SK-N-MC (cell line): ENCODE data around the gene CYBB.
A peak's percentile ranks its signal among the peaks of the same experiment; 100 is the strongest.

Experiments
- DNase-seq: peaks from one replicate; pipeline ENCODE4 v3.0.0-alpha.2; 2011; ENCODE audit warnings: low read depth, low spot score
- H3K27ac ChIP-seq: fragments of 200-600 bp; sonication (generic); 2 replicates; pipeline ENCODE4 v1.5.1; 2016; ENCODE audit warnings: mixed run types
- H3K36me3 ChIP-seq: fragments of 200-600 bp; sonication (generic); 2 replicates; pipeline ENCODE4 v1.6.1; 2017; ENCODE audit warnings: antibody characterized with exemption, low read length, mixed read lengths; ENCODE audit not compliant: insufficient read depth
- H3K4me3 ChIP-seq: fragments of 200-600 bp; sonication (generic); 2 replicates; pipeline ENCODE4 v1.5.1; 2016
- H3K9ac ChIP-seq: fragments of 200-600 bp; sonication (generic); 2 replicates; pipeline ENCODE4 v1.8.0; 2017; ENCODE audit warnings: mixed run types, mixed read lengths; ENCODE audit not compliant: insufficient read length
- H3K9me3 ChIP-seq: fragments of 200-600 bp; sonication (generic); 2 replicates; pipeline ENCODE4 v1.6.1; 2017; ENCODE audit warnings: low read depth, mild to moderate bottlenecking, antibody characterized with exemption, low read length, moderate library complexity, mixed read lengths
- EZH2 ChIP-seq: fragments of 200-600 bp; sonication (generic); IDR thresholded peaks from one replicate; pipeline ENCODE4 v1.6.1; 2017; ENCODE audit warnings: antibody characterized with exemption
- FOXP2 ChIP-seq: optimal IDR thresholded peaks from 2 replicates; pipeline ENCODE3; 2011; ENCODE audit warnings: mild to moderate bottlenecking, moderate library complexity; ENCODE audit not compliant: insufficient read depth; ENCODE audit errors: extremely low read length, control extremely low read depth
- POLR2AphosphoS5 ChIP-seq: IDR thresholded peaks from 2 replicates; pipeline ENCODE4 v1.6.1; 2012; ENCODE audit warnings: mild to moderate bottlenecking, low read depth, low read length, borderline replicate concordance

The CYBB gene

DNA sequence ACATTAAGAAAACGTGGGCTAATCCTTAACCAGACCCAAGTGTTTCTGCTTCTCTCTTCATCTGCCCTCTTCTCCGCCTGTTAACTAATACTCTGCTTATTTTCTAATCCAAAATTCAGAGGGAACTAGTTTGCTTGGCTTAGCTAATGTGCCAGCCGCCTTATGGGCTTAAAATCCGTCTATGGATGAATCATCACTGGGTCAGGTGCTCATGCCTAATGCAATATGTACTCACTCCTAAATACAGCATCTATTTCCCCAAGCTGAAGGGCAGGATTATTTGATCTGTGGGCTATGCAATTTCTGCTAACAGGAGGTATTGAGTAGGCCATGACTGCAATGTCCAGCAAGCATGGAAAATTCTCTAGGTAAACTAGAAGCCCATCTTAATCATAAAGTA lies 55.1 kb downstream of the CYBB start:
- no peaks in the 10 kb centered on the region for H3K9me3 ChIP-seq
- H3K4me3 ChIP-seq = no peak overlapping the region
- H3K36me3 ChIP-seq = no peaks in the 10 kb centered on the region
- no peak overlapping the region for H3K9ac ChIP-seq
- no peak for DNase-seq
- no peak overlapping the region for H3K27ac ChIP-seq
- TF ChIP-seq POLR2AphosphoS5 = no peak
- TF ChIP-seq FOXP2 = no peak
- TF ChIP-seq EZH2 = no peak

DNA sequence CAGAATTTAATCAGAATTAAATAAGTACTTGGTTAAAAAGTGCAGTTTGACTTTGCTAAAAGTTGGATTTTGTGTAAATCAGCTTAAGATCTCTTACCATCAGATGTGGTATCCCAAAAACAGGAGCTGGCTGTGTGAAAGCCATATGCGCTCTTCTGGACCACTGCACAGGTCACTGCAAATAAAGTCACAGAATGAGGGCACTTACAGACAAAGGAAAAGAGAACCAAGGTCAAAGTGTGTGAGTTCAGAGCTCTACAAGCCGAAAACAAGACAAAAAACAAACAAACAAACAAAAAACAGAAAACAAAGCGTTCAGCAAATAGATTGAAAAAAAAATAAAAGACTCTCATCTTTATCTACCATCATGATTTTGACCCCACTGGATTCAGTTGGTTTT lies 61.1 kb downstream of the CYBB start:
- Histone ChIP-seq H3K27ac (no peak overlapping the region), H3K36me3 (no peaks in the 10 kb centered on the region), H3K9me3 (no peaks in the 10 kb centered on the region), H3K4me3 (no peak overlapping the region), H3K9ac (no peak overlapping the region)
- no peak for TF ChIP-seq EZH2
- no peak for TF ChIP-seq POLR2AphosphoS5
- no peak for TF ChIP-seq FOXP2
- no peak for DNase-seq

DNA sequence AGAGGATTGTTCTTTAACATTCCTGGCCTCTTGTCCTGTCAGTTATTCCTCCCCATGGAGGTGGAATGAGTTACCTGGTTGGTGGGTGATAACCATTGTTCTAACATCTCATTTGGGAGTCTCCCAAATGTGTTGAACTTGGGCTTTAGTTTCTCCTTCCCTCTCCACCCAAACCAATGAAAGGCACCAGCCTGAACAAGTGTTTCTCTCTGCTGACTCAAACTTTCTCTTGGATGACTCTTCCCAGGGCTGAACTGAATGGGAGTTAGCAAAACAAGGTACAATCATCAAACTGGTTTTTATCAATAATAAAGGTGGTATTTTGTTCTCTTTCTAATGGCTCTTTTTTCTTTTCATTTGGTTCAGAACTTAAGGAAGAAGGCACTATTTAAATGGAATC lies 64.8 kb downstream of the CYBB start:
- Histone ChIP-seq H3K4me3 (no peak overlapping the region), H3K9ac (no peak overlapping the region), H3K9me3 (no peaks in the 10 kb centered on the region), H3K27ac (no peak overlapping the region), H3K36me3 (no peaks in the 10 kb centered on the region)
- TF ChIP-seq FOXP2 (no peak), POLR2AphosphoS5 (no peak), EZH2 (no peak)
- no peak for DNase-seq

DNA sequence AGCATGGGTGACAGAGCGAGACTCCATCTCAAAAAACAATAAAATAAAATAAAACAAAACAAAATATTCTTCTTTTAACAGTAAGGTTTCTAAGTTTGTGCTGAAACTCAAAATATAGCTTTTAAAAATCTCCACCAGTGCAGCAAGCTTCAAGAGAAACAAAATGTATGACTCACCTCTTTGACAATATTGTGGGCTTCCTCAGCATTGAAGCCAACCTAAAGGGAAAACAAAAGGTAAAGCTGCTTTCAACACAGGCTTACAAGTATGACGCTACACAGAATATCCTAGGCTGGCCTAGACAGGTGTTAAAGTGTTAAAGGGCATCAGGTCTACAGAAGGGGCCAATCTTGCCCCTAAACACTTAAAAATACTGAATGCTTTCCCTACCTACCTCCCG lies 66.3 kb downstream of the CYBB start:
- DNase-seq = no peak
- H3K4me3 ChIP-seq = no peak overlapping the region
- no peak overlapping the region for H3K27ac ChIP-seq
- H3K36me3 ChIP-seq = no peaks in the 10 kb centered on the region
- no peaks in the 10 kb centered on the region for H3K9me3 ChIP-seq
- no peak overlapping the region for H3K9ac ChIP-seq
- TF ChIP-seq POLR2AphosphoS5 (no peak), EZH2 (no peak), FOXP2 (no peak)

DNA sequence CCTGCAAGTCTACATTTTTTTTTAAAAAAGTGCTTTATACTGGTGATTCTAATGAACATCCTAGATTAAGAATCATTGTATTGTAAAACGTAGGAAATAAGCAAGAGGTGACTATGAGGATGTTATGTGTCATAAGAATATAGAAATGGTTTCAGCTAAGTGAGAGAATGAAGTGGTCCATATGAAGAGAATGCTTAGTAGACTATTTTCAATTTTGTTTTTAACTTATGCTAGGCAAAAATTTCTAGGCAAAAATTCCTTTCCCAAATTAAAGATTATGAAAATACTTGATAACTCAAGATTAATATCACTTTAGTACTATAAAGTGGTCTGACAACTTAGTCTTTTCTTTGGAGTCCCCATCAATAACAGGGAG lies 66.7 kb downstream of the CYBB start:
- H3K27ac ChIP-seq = no peak overlapping the region
- H3K4me3 ChIP-seq = no peak overlapping the region; the same call in 1 of the 2 replicates
- no peak for TF ChIP-seq EZH2
- no peak for TF ChIP-seq POLR2AphosphoS5
- TF ChIP-seq FOXP2 = no peak
- H3K9ac ChIP-seq = no peak overlapping the region
- no peaks in the 10 kb centered on the region for H3K9me3 ChIP-seq
- no peak for DNase-seq
- no peaks in the 10 kb centered on the region for H3K36me3 ChIP-seq

DNA sequence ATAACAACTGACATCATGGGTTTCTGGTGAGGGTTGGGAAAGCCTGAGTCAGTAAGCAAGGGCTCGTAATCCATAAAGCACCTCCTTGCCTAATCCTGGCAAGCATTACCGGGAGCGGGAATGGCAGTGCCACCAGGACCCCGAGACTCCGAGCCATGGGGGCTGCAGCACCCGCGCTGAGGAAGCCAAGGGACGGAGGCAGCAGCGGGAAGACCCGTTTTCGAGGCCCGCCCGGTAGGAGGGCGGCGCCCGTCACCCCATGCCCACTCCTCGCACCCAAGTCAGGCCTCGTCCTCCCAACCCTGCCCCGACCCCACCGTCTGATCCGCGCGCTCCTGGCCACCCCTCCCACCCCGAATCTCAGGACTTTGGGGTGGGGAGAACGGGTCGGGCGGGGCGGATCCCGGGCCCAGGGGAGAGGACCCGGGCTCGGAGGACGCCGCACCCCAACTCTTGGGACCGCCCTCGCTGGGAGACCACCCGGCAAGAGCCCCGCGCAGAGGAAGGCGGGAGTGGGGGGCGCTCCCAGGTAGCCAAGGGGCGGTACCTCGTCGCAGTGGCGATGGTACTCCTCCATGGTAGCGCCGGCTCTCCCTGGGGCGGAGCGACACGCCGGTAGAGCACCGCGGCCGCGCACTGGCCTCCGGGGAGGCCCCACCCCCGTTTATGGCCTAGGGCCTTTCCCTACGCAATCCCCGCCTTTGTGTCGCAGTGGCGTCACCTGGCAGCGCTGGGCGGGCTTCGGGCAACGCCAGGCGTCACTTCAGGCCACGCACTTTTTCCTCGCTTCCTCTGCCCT lies 67.3 kb downstream of the CYBB start, which contains the start of gene DYNLT3:
Gene DYNLT3 (minus strand): TSS at position 638 of the 799 bp plus-strand sequence. CDS start 61 bp downstream, at position 577.
- TF ChIP-seq EZH2 (no peak), FOXP2 (no peak), POLR2AphosphoS5 (peak; percentile 59; the same call in 1 of the 2 replicates)
- Histone ChIP-seq H3K27ac (no peak within 1 kb of the TSS), H3K9me3 (no peaks in the 10 kb centered on the region), H3K36me3 (no peaks in the 10 kb centered on the region), H3K9ac (no peak within 1 kb of the TSS), H3K4me3 (no peak within 1 kb of the TSS; the same call in 1 of the 2 replicates)
- no peak for DNase-seq

DNA sequence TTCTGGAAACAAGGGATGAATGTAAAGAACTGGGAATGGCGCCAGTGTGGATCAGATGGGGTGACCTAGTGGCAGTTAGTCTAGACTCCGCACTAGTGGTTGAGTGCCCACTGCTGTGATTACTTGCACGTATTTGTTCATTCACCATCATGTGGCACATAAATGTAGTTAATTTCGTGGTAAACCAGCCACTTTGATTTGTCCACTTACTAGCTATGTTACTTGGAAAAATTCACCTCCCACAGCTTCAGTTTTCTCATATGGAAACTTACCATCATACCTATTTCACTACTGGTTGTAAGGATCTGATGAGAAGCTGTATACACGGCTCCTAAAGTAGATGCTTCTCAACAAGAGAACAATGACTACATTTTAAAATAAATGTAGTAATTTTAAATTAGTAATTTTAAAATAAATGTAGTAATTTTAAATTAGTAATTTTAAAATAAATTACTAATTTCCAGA lies 67.9 kb downstream of the CYBB start:
- no peak for DNase-seq
- Histone ChIP-seq H3K4me3 (no peak overlapping the region; the same call in 1 of the 2 replicates), H3K9ac (no peak overlapping the region), H3K27ac (no peak overlapping the region), H3K9me3 (no peaks in the 10 kb centered on the region), H3K36me3 (no peaks in the 10 kb centered on the region)
- TF ChIP-seq POLR2AphosphoS5 (no peak), FOXP2 (no peak), EZH2 (no peak)

DNA sequence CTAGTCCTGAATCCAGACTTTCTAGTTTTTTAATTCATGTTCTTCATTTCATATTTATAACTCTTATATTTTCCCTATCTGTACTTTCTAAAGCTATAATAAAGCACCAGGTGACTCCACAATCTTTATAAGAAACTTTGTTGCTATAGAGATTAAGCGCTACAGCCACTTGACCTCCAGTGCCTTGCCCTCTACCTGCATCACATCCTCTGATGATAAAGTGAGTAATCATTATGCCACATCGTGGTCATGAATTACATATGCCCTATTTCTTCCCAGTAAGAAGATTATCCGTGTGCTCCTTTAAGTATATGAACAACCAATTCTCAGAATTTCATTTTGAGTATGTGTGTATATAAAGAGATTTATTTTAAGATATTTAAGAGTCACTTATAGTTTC lies 74.3 kb downstream of the CYBB start:
- no peak overlapping the region for H3K9ac ChIP-seq

More for the DNA sequence above, 74.3 kb downstream of the CYBB start:
- no peak for TF ChIP-seq POLR2AphosphoS5
- TF ChIP-seq EZH2 = no peak
- no peak for TF ChIP-seq FOXP2
- no peaks in the 10 kb centered on the region for H3K9me3 ChIP-seq
- no peak overlapping the region for H3K4me3 ChIP-seq
- no peak overlapping the region for H3K27ac ChIP-seq
- H3K36me3 ChIP-seq = no peaks in the 10 kb centered on the region
- no peak for DNase-seq
